Activated effector memory CD4-positive, alpha-beta T cell treated with anti-CD3 and anti-CD28 coated beads, Interleukin-2, amount 50 U/mL, for 16 hours (primary cell): ENCODE results near the gene VPREB3.
A peak's percentile ranks its signal among the peaks of the same experiment; 100 is the strongest.
"Not testable (repeated sequence)": the region's sequence is repeated elsewhere in the genome, so short reads cannot be mapped to it uniquely, and the experiment has no call there.

Experiments used
- DNase-seq: peaks from one replicate; pipeline ENCODE4 v3.0.0-alpha.2; 2020

The VPREB3 gene

GRCh38 chr22:23763954-23764353 lies 9.7 kb upstream of the VPREB3 start:
- no peak for DNase-seq

GRCh38 chr22:23763579-23763945 lies 9.3 kb upstream of the VPREB3 start:
- peak; percentile 82 for DNase-seq

- DNase-seq: no peak
Observed at GRCh38 chr22:23762842-23763578, 8.8 kb upstream of the VPREB3 start, which contains the start of gene C22orf15. C22orf15 (plus strand) TSS chr22:23762990; CDS start chr22:23763307, 317 bp downstream.

GRCh38 chr22:23760056-23760455 lies 5.8 kb upstream of the VPREB3 start:
- no peak for DNase-seq

GRCh38 chr22:23759566-23759965 lies 5.3 kb upstream of the VPREB3 start:
- DNase-seq: no peak

GRCh38 chr22:23756891-23757290 lies 2.7 kb upstream of the VPREB3 start:
- no peak for DNase-seq

GRCh38 chr22:23755711-23756110 lies 1.5 kb upstream of the VPREB3 start:
- no peak for DNase-seq

- DNase-seq: no peak
Observed at GRCh38 chr22:23754980-23755636, 883 bp upstream of the VPREB3 start.

- no peak for DNase-seq
Observed at GRCh38 chr22:23753385-23753784, 840 bp downstream of the VPREB3 start.

GRCh38 chr22:23752750-23753149 lies 1.5 kb downstream of the VPREB3 start:
- DNase-seq: no peak

- DNase-seq: no peak
Observed at GRCh38 chr22:23752090-23752691, 2.0 kb downstream of the VPREB3 start.

- DNase-seq: no peak
Observed at GRCh38 chr22:23751441-23751996, 2.7 kb downstream of the VPREB3 start.

GRCh38 chr22:23750714-23751440 lies 3.3 kb downstream of the VPREB3 start, which contains the start of gene ZNF70:
ZNF70 (minus strand) TSS chr22:23751112; CDS start chr22:23745140, 5,972 bp downstream.
- DNase-seq: peak; percentile 93

- DNase-seq: no peak
Observed at GRCh38 chr22:23750367-23750713, 3.9 kb downstream of the VPREB3 start.

GRCh38 chr22:23749841-23750301 lies 4.4 kb downstream of the VPREB3 start:
- DNase-seq: no peak

- no peak for DNase-seq
Observed at GRCh38 chr22:23745791-23746190, 8.4 kb downstream of the VPREB3 start.

GRCh38 chr22:23744485-23744884 lies 9.7 kb downstream of the VPREB3 start:
- no peak for DNase-seq

GRCh38 chr22:23744001-23744400 lies 10.2 kb downstream of the VPREB3 start:
- DNase-seq: no peak

GRCh38 chr22:23743303-23743705 lies 10.9 kb downstream of the VPREB3 start:
- no peak for DNase-seq

- DNase-seq: no peak
Observed at GRCh38 chr22:23742505-23743264, 11.5 kb downstream of the VPREB3 start.

- no peak for DNase-seq
Observed at GRCh38 chr22:23737696-23738095, 16.5 kb downstream of the VPREB3 start.

GRCh38 chr22:23728108-23728507 lies 26.1 kb downstream of the VPREB3 start:
- not testable (repeated sequence) for DNase-seq
